Measurements from ENCODE around the gene NSMF.

The NSMF gene

GRCh38 chr9:137429974-137430722, 29.0 kb downstream of the NSMF start:
- DNase-seq (ENCODE audit: low read depth) = no peak

GRCh38 chr9:137429546-137429890, 29.6 kb downstream of the NSMF start:
- no peak for DNase-seq (ENCODE audit: low read depth)

GRCh38 chr9:137428841-137429545, 30.1 kb downstream of the NSMF start:
- no peak for DNase-seq (ENCODE audit: low read depth)

GRCh38 chr9:137428311-137428630, 30.9 kb downstream of the NSMF start:
- no peak for DNase-seq (ENCODE audit: low read depth)

- DNase-seq (ENCODE audit: low read depth) = no peak
Observed at GRCh38 chr9:137427454-137428310, 31.5 kb downstream of the NSMF start.

- DNase-seq (ENCODE audit: low read depth) = no peak
Observed at GRCh38 chr9:137426018-137426681, 33.0 kb downstream of the NSMF start.

GRCh38 chr9:137423514-137424291, 35.4 kb downstream of the NSMF start:
- no peak for DNase-seq (ENCODE audit: low read depth)

GRCh38 chr9:137422604-137423513, 36.3 kb downstream of the NSMF start, which contains the start of the genes EXD3 and NOXA1:
Gene EXD3, minus strand, starts transcription at chr9:137423162. Its CDS starts 27,805 bp downstream, at chr9:137395357.
Gene NOXA1, plus strand, starts transcription at chr9:137423393. Its CDS starts 137 bp downstream, at chr9:137423530.
- DNase-seq (ENCODE audit: low read depth) = peak; percentile 75

- DNase-seq (ENCODE audit: low read depth) = no peak
Observed at GRCh38 chr9:137421838-137422603, 37.1 kb downstream of the NSMF start.

GRCh38 chr9:137417161-137418021, 41.7 kb downstream of the NSMF start:
- no peak for DNase-seq (ENCODE audit: low read depth)

- no peak for DNase-seq (ENCODE audit: low read depth)
Observed at GRCh38 chr9:137416563-137417151, 42.5 kb downstream of the NSMF start.

- DNase-seq (ENCODE audit: low read depth) = no peak
Observed at GRCh38 chr9:137416006-137416562, 43.0 kb downstream of the NSMF start.

- no peak for DNase-seq (ENCODE audit: low read depth)
Observed at GRCh38 chr9:137415451-137415850, 43.7 kb downstream of the NSMF start.

- DNase-seq (ENCODE audit: low read depth) = no peak
Observed at GRCh38 chr9:137412431-137412830, 46.7 kb downstream of the NSMF start.

GRCh38 chr9:137411645-137412380, 47.3 kb downstream of the NSMF start:
- DNase-seq (ENCODE audit: low read depth) = peak; percentile 50

- DNase-seq (ENCODE audit: low read depth) = no peak
Observed at GRCh38 chr9:137411260-137411644, 47.9 kb downstream of the NSMF start.

GRCh38 chr9:137410891-137411249, 48.3 kb downstream of the NSMF start:
- DNase-seq (ENCODE audit: low read depth) = no peak
